ENCODE measurements around the gene MTAP.

The MTAP gene

DNA sequence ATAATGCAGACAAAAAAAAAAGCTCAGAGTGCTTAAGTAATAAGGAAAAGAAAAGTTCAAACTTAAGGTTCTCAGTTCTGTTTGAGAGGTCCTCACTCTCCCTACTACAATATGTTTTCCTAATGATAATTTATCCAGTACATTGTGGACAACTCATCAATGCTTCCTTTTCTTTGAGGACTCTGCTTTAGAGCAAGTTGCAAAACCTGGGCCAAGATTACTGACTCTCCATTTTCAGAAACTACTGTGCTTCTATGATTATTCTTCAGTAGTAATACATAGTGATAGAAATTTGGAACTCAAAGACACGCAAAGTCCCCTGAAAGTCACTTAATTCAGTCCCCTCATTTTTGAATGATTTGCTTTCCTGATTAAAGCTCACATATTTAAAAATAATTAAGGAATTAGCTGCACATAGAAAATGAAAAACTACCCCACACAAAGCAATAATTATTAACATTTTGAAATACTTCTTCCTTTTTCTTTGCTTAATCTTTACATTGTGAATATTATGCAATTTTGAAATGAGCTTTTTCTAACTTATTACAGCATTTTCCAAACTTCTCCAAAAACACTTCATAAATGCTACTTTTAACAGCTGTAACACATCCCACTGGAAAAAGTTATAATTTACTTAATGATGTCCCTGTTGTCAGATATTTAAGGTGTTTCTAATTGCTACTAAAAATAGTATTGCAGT, 180.6 kb downstream of the MTAP start:
- no peaks in the 10 kb centered on the region for H3K9me3 ChIP-seq (ENCODE audit: control insufficient read depth, low read length)
- H3K4me2 ChIP-seq (ENCODE audit: low read length), result no peak overlapping the region
- no peaks in the 10 kb centered on the region for H3K79me2 ChIP-seq
- TF ChIP-seq, protein P1, sequence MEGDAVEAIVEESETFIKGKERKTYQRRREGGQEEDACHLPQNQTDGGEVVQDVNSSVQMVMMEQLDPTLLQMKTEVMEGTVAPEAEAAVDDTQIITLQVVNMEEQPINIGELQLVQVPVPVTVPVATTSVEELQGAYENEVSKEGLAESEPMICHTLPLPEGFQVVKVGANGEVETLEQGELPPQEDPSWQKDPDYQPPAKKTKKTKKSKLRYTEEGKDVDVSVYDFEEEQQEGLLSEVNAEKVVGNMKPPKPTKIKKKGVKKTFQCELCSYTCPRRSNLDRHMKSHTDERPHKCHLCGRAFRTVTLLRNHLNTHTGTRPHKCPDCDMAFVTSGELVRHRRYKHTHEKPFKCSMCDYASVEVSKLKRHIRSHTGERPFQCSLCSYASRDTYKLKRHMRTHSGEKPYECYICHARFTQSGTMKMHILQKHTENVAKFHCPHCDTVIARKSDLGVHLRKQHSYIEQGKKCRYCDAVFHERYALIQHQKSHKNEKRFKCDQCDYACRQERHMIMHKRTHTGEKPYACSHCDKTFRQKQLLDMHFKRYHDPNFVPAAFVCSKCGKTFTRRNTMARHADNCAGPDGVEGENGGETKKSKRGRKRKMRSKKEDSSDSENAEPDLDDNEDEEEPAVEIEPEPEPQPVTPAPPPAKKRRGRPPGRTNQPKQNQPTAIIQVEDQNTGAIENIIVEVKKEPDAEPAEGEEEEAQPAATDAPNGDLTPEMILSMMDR (IDR thresholded peaks at IDR 0.05), result no peak
- no peaks in the 10 kb centered on the region for H3K27me3 ChIP-seq (ENCODE audit: control insufficient read depth, insufficient read depth, low read length)
- no peaks in the 10 kb centered on the region for H3K4me1 ChIP-seq
- no peaks in the 10 kb centered on the region for H3K36me3 ChIP-seq (ENCODE audit: control insufficient read depth, insufficient read depth, low read length)
- H3K4me3 ChIP-seq (ENCODE audit: low read depth, low read length), result no peak overlapping the region
- no peak overlapping the region for H2AFZ ChIP-seq
- H3K9ac ChIP-seq, result no peak overlapping the region
- H3K27ac ChIP-seq, result no peak overlapping the region

DNA sequence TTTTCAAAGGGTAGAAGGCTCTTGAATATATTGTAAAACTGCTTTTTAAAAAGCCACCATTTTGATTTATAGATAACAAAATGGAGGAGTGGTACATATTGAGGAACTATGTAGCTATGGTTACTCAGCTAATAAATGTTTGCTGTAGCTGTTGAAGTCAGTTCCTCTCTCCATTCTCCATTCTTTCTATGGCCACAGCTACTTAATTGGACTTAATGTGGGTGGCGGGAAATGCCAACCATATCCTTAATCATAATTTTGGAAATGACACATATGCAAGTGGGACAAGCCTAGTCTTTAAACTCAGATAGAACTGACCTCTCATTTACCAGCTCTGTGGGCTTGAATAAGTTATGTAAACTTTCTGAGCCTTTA, 181.1 kb downstream of the MTAP start:
- Histone ChIP-seq H3K4me3 (ENCODE audit: low read depth, low read length) (no peak overlapping the region), H3K27me3 (ENCODE audit: control insufficient read depth, insufficient read depth, low read length) (no peaks in the 10 kb centered on the region)

GRCh38 chr9:21984101-21984500, 181.7 kb downstream of the MTAP start:
- Histone ChIP-seq H3K9ac (no peak overlapping the region), H3K79me2 (no peaks in the 10 kb centered on the region), H2AFZ (no peak overlapping the region), H3K4me2 (ENCODE audit: low read length) (no peak overlapping the region), H3K4me3 (ENCODE audit: low read depth, low read length) (no peak overlapping the region), H3K9me3 (ENCODE audit: control insufficient read depth, low read length) (no peaks in the 10 kb centered on the region), H3K36me3 (ENCODE audit: control insufficient read depth, insufficient read depth, low read length) (no peaks in the 10 kb centered on the region), H3K4me1 (no peaks in the 10 kb centered on the region), H3K27ac (no peak overlapping the region), H3K27me3 (ENCODE audit: control insufficient read depth, insufficient read depth, low read length) (peaks cover 3% of the 10 kb centered on the region)
- TF ChIP-seq, protein P1 (IDR thresholded peaks at IDR 0.05), result no peak

More for the DNA sequence above, 181.1 kb downstream of the MTAP start:
- TF ChIP-seq, protein P1 (IDR thresholded peaks at IDR 0.05), result no peak
- H3K36me3 ChIP-seq (ENCODE audit: control insufficient read depth, insufficient read depth, low read length), result no peaks in the 10 kb centered on the region
- H3K27ac ChIP-seq, result no peak overlapping the region
- H3K9me3 ChIP-seq (ENCODE audit: control insufficient read depth, low read length), result no peaks in the 10 kb centered on the region
- H3K4me1 ChIP-seq, result no peaks in the 10 kb centered on the region
- H2AFZ ChIP-seq, result no peak overlapping the region
- no peaks in the 10 kb centered on the region for H3K79me2 ChIP-seq
- H3K9ac ChIP-seq, result no peak overlapping the region
- H3K4me2 ChIP-seq (ENCODE audit: low read length), result no peak overlapping the region

GRCh38 chr9:21985964-21986667, 183.7 kb downstream of the MTAP start:
- Histone ChIP-seq H3K4me2 (ENCODE audit: low read length) (no peak overlapping the region), H3K27me3 (ENCODE audit: control insufficient read depth, insufficient read depth, low read length) (peaks cover 12% of the 10 kb centered on the region), H3K9ac (no peak overlapping the region), H3K79me2 (no peaks in the 10 kb centered on the region), H3K36me3 (ENCODE audit: control insufficient read depth, insufficient read depth, low read length) (no peaks in the 10 kb centered on the region), H2AFZ (no peak overlapping the region), H3K4me3 (ENCODE audit: low read depth, low read length) (no peak overlapping the region), H3K27ac (no peak overlapping the region), H3K4me1 (no peaks in the 10 kb centered on the region), H3K9me3 (ENCODE audit: control insufficient read depth, low read length) (no peaks in the 10 kb centered on the region)
- TF ChIP-seq, protein P1 (IDR thresholded peaks at IDR 0.05), result no peak

Data from parathyroid adenoma (tissue), 2 donors.